Lower leg skin (tissue), 3 donors: Measurements from ENCODE around the gene LGSN.
"Not testable (repeated sequence)": the region's sequence is repeated elsewhere in the genome, so short reads cannot be mapped to it uniquely, and the experiment has no call there.

Experiments used
- CTCF ChIP-seq, 3 donors: fragments of 450-650 bp; IDR thresholded peaks; one replicate each; pipeline ENCODE4 v1.5.1; 2016; ENCODE audit warnings: antibody characterized with exemption in 3 of 3, mild to moderate bottlenecking in 3 of 3, moderate library complexity in 2 of 3
- POLR2A ChIP-seq, 2 donors: fragments of 450-650 bp; IDR thresholded peaks; one replicate each; pipeline ENCODE4 v1.6.1; 2016 to 2017; ENCODE audit warnings: antibody characterized with exemption in 2 of 2, mild to moderate bottlenecking in 1 of 2, moderate library complexity in 1 of 2

GRCh38 chr6:63326630-63327029, 6.8 kb upstream of the LGSN start:
- TF ChIP-seq POLR2A, CTCF (IDR thresholded peaks at IDR 0.05): not testable (repeated sequence)
